K562 (cell line): ENCODE data around the gene CDK4.
"Not testable (repeated sequence)": the region's sequence is repeated elsewhere in the genome, so short reads cannot be mapped to it uniquely, and the experiment has no call there.

Source experiments
- ARID2 ChIP-seq: fragments of 450-650 bp; IDR thresholded peaks from 2 replicates; pipeline ENCODE4 v1.6.1; 2017; ENCODE audit warnings: antibody characterized with exemption, mild to moderate bottlenecking
- MEF2D ChIP-seq: conservative IDR thresholded peaks from 2 replicates; pipeline ENCODE4 v1.6.1; 2016; ENCODE audit warnings: low read depth, missing genetic modification characterization, missing compliant biosample characterization
- SMARCC2 ChIP-seq: fragments of 450-650 bp; IDR thresholded peaks from 2 replicates; pipeline ENCODE4 v1.6.1; 2017; ENCODE audit warnings: antibody characterized with exemption, moderate library complexity, mild to moderate bottlenecking, low read depth
- ZNF311 ChIP-seq: fragments of 250-450 bp; sonication (Bioruptor Pico); IDR thresholded peaks from 2 replicates; pipeline ENCODE4 v1.4.0; 2020; ENCODE audit warnings: mild to moderate bottlenecking, moderate library complexity

DNA sequence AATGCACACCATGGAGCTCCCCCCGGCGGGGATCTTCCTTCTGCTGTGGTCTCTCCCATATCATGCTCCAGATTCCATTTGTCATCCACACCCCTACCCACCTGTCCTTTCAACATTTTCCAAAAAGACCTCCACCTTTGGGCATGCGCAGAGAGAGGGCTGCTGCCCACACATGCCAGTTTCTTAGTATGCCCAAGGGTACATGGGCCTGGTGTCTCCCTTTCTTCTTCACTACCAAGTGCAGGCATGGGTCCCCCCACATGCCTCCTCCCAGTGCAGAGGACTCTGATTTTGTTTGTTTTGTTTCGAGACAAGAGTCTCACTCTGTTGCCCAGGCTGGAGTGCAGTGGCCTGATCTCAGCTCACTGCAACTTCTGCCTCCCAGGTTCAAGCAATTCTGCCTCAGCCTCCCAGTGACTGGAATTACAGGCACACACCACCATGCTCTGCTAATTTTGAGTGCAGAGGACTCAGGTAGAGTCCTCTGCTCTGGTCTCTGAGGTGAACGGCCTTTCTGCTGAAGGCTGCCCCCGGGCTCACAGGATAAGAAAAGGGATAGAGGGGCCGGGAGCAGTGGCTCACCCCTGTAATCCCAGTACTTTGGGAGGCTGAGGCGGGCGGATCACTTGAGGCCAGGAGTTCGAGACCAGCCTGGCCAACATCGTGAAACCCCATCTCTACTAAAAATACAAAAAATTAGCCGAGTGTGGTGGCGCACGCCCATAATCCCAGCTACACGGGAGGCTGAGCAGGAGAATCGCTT, 30.1 kb downstream of the CDK4 start:
- TF ChIP-seq MEF2D; ARID2; ZNF311 (CRISPR knock-in tag); SMARCC2: not testable (repeated sequence)
